IMR-90 (cell line): ENCODE data around the gene C11orf21. TPM values are rescaled to one million over a fixed set of nuclear protein-coding genes. Genes with fewer than 3 reads are reported as not detected.

Experiments used
- ATAC-seq: fragments of 200-7000 bp; cut with Tn5 transposase; 2 replicates; pipeline ENCODE4 v1.9.1; 2020; ENCODE audit warnings: low read depth, mild to moderate bottlenecking, moderate library complexity
- BruUV-seq: library from RNA; stranded (reverse); fragments of 400-500 nt; replicated peaks from 2 replicates; lab custom pipeline; 2021; lab: Mats Ljungman, UMichigan
- CTCF ChIA-PET: fragments of 300-600 bp; formaldehyde crosslinking; extraction: SDS; loops from one replicate; lab custom pipeline; 2021; ENCODE audit warnings: antibody characterized with exemption; lab: Yijun Ruan, JAX
- POLR2A ChIA-PET: fragments of 300-600 bp; sonication (Branson Sonifier 250); formaldehyde crosslinking; loops from one replicate; lab custom pipeline; 2022; ENCODE audit warnings: antibody characterized with exemption; ENCODE audit not compliant: unreplicated experiment; lab: Charles Lee
- DNase-seq: peaks from one replicate; pipeline ENCODE4 v3.0.0; 2013
- H2AFZ ChIP-seq: replicated peaks from 2 replicates; pipeline ENCODE3; 2013; ENCODE audit warnings: low read length, mild to moderate bottlenecking; ENCODE audit not compliant: poor library complexity
- H2AK5ac ChIP-seq: 2 replicates; pipeline ENCODE4 v1.6.1; 2013; ENCODE audit warnings: low read depth, low read length, inconsistent platforms
- H2AK9ac ChIP-seq: replicated peaks from 2 replicates; pipeline ENCODE3; 2013; ENCODE audit warnings: mild to moderate bottlenecking, low read depth, low read length, moderate library complexity; ENCODE audit not compliant: poor library complexity
- H2BK120ac ChIP-seq: 2 replicates; pipeline ENCODE4 v1.6.1; 2013; ENCODE audit warnings: low read depth, low read length, inconsistent platforms
- H2BK15ac ChIP-seq: 3 replicates; pipeline ENCODE4 v1.6.1; 2013; ENCODE audit warnings: low read depth, low read length, inconsistent platforms
- H2BK20ac ChIP-seq: 2 replicates; pipeline ENCODE4 v1.6.1; 2013; ENCODE audit warnings: low read depth, mild to moderate bottlenecking, inconsistent platforms, low read length, moderate library complexity
- H2BK5ac ChIP-seq: 2 replicates; pipeline ENCODE4 v1.6.1; 2013; ENCODE audit warnings: mild to moderate bottlenecking, low read depth, low read length, inconsistent platforms; ENCODE audit not compliant: poor library complexity, severe bottlenecking
- H3K14ac ChIP-seq: replicated peaks from 2 replicates; pipeline ENCODE4 v1.6.1; 2013; ENCODE audit warnings: low read depth, low read length, inconsistent platforms
- H3K18ac ChIP-seq: 2 replicates; pipeline ENCODE4 v1.6.1; 2013; ENCODE audit warnings: low read depth, low read length, control low read depth
- H3K23ac ChIP-seq: 2 replicates; pipeline ENCODE4 v1.6.1; 2013; ENCODE audit warnings: low read depth, low read length, inconsistent platforms
- H3K27ac ChIP-seq: 2 replicates; pipeline ENCODE4 v1.5.1; 2013; ENCODE audit warnings: mild to moderate bottlenecking, control low read depth, low read length; ENCODE audit not compliant: insufficient read depth
- H3K27me3 ChIP-seq: 2 replicates; pipeline ENCODE4 v1.6.1; 2013; ENCODE audit warnings: low read length; ENCODE audit not compliant: control insufficient read depth, insufficient read depth
- H3K36me3 ChIP-seq: 2 replicates; pipeline ENCODE4 v1.6.1; 2013; ENCODE audit warnings: low read length, mixed read lengths; ENCODE audit not compliant: control insufficient read depth, insufficient read depth
- H3K4ac ChIP-seq: 2 replicates; pipeline ENCODE4 v1.6.1; 2013; ENCODE audit warnings: low read depth, low read length, inconsistent platforms
- H3K4me1 ChIP-seq: 2 replicates; pipeline ENCODE4 v1.6.1; 2013; ENCODE audit warnings: low read length, mixed read lengths; ENCODE audit not compliant: control insufficient read depth, insufficient read depth
- H3K4me2 ChIP-seq: 2 replicates; pipeline ENCODE4 v1.6.1; 2013; ENCODE audit warnings: low read depth, mild to moderate bottlenecking, control low read depth, low read length, moderate library complexity
- H3K4me3 ChIP-seq: 2 replicates; pipeline ENCODE4 v1.5.1; 2013; ENCODE audit warnings: low read depth, mild to moderate bottlenecking, control low read depth, low read length, moderate library complexity; ENCODE audit not compliant: insufficient read depth
- H3K56ac ChIP-seq: 2 replicates; pipeline ENCODE4 v1.6.1; 2013; ENCODE audit warnings: low read length, inconsistent platforms; ENCODE audit not compliant: insufficient read depth; ENCODE audit errors: extremely low read depth
- H3K79me1 ChIP-seq, 2 experiments: 2 replicates each; pipeline ENCODE4 v1.6.1; 2013; ENCODE audit warnings: low read length in 2 of 2, inconsistent platforms in 1 of 2, low read depth in 1 of 2
- H3K9ac ChIP-seq: 2 replicates; pipeline ENCODE4 v1.6.1; 2013; ENCODE audit warnings: low read depth, low read length, control low read depth
- H3K9me1 ChIP-seq: 2 replicates; pipeline ENCODE4 v1.6.1; 2013; ENCODE audit warnings: low read length, inconsistent platforms; ENCODE audit not compliant: insufficient read depth
- H3K9me3 ChIP-seq: 2 replicates; pipeline ENCODE4 v1.6.1; 2013; ENCODE audit warnings: low read length; ENCODE audit not compliant: control insufficient read depth, insufficient read depth
- H4K20me1 ChIP-seq: 2 replicates; pipeline ENCODE4 v1.6.1; 2013; ENCODE audit warnings: low read length, inconsistent platforms; ENCODE audit not compliant: insufficient read depth
- H4K5ac ChIP-seq: 2 replicates; pipeline ENCODE4 v1.6.1; 2013; ENCODE audit warnings: mild to moderate bottlenecking, low read depth, low read length, control low read depth
- H4K8ac ChIP-seq, 2 experiments: 2 replicates each; pipeline ENCODE4 v1.6.1; 2013; ENCODE audit warnings: low read depth in 2 of 2, low read length in 2 of 2, control low read depth in 1 of 2, inconsistent platforms in 1 of 2
- H4K91ac ChIP-seq: 2 replicates; pipeline ENCODE4 v1.6.1; 2013; ENCODE audit warnings: low read depth, low read length, inconsistent platforms; ENCODE audit not compliant: insufficient read depth
- BHLHE40 ChIP-seq: fragments of 150-350 bp; IDR thresholded peaks from 2 replicates; pipeline ENCODE4 v1.6.1; 2016; ENCODE audit warnings: mild to moderate bottlenecking, low read depth, low read length
- CEBPB ChIP-seq: IDR thresholded peaks from 2 replicates; pipeline ENCODE4 v1.6.1; 2012; ENCODE audit warnings: low read depth, low read length, improper control_type of control experiment
- CHD1 ChIP-seq: IDR thresholded peaks from 2 replicates; pipeline ENCODE4 v1.6.1; 2012; ENCODE audit warnings: low read depth, low read length, improper control_type of control experiment
- FOS ChIP-seq: fragments of 150-350 bp; IDR thresholded peaks from 2 replicates; pipeline ENCODE4 v1.6.1; 2016; ENCODE audit warnings: low read depth, low read length
- MAFK ChIP-seq: IDR thresholded peaks from 2 replicates; pipeline ENCODE4 v1.6.1; 2012; ENCODE audit warnings: low read depth, low read length, improper control_type of control experiment
- MAZ ChIP-seq: IDR thresholded peaks from 2 replicates; pipeline ENCODE4 v1.6.1; 2012; ENCODE audit warnings: low read depth, mild to moderate bottlenecking, low read length, improper control_type of control experiment, moderate library complexity, borderline replicate concordance
- MXI1 ChIP-seq: IDR thresholded peaks from 2 replicates; pipeline ENCODE4 v1.6.1; 2012; ENCODE audit warnings: low read depth, mild to moderate bottlenecking, low read length, moderate library complexity, borderline replicate concordance
- POLR2A ChIP-seq: IDR thresholded peaks from 2 replicates; pipeline ENCODE4 v1.6.1; 2012; ENCODE audit warnings: mild to moderate bottlenecking, low read depth, low read length
- RAD21 ChIP-seq: IDR thresholded peaks from 2 replicates; pipeline ENCODE4 v1.6.1; 2012; ENCODE audit warnings: low read length, improper control_type of control experiment
- RCOR1 ChIP-seq: IDR thresholded peaks from 2 replicates; pipeline ENCODE4 v1.6.1; 2012; ENCODE audit warnings: mild to moderate bottlenecking, low read length, improper control_type of control experiment; ENCODE audit not compliant: insufficient replicate concordance
- SMC3 ChIP-seq: fragments of 150-350 bp; IDR thresholded peaks from 2 replicates; pipeline ENCODE4 v1.6.1; 2016; ENCODE audit warnings: low read depth, mild to moderate bottlenecking, antibody characterized with exemption, low read length, moderate library complexity
- WGBS, 2 experiments: methylation state at CpG; one replicate each; pipeline versions ENCODE4 v1.1.5 to v1.1.7; 2013; ENCODE audit warnings: missing lambda C conversion rate in 2 of 2; ENCODE audit not compliant: insufficient read length in 1 of 2; ENCODE audit errors: extremely low coverage in 2 of 2; 5-methylcytosine and 5-hydroxymethylcytosine counted together
- dilution Hi-C: fragments of 300-500 bp; cut with HindIII; formaldehyde crosslinking; loops from one replicate; pipeline ENCODE4 v1.14.3; 2018; ENCODE audit warnings: low sequenced_read_pairs; ENCODE audit not compliant: unreplicated experiment
- in situ Hi-C: fragments of 300-500 bp; cut with MboI; formaldehyde crosslinking; loops from 3 replicates; pipeline ENCODE4 v1.14.3; 2019; ENCODE audit warnings: low sequenced_read_pairs, inconsistent platforms, mixed read lengths
- intact Hi-C: fragments of 100-400 bp; cut with micrococcal nuclease; formaldehyde crosslinking; loops from 2 replicates; pipeline ENCODE4 v1.10.0; 2022
- polyA plus RNA-seq, 3 experiments: library from polyadenylated mRNA; depleted of rRNA; stranded (reverse); fragments of >200 nt; gene quantifications; 2 replicates each; pipeline ENCODE4 v1.2.3, GENCODE V29; 2012; ENCODE audit warnings: low replicate concordance in 1 of 3
- total RNA-seq: library from RNA; depleted of rRNA; stranded (reverse); fragments of >200 nt; gene quantifications from 2 replicates; pipeline ENCODE4 v1.2.3, GENCODE V29; 2012
- TF ChIP-seq, protein P1 (sequence below): fragments of 150-350 bp; IDR thresholded peaks from 2 replicates; pipeline ENCODE4 v1.6.1; 2017; ENCODE audit warnings: mild to moderate bottlenecking, antibody characterized with exemption, low read length, low read depth

Gene C11orf21
- total and polyA plus RNA-seq, 2 of the 4 experiments (the other 2 are of a cell fraction), result not detected

DNA sequence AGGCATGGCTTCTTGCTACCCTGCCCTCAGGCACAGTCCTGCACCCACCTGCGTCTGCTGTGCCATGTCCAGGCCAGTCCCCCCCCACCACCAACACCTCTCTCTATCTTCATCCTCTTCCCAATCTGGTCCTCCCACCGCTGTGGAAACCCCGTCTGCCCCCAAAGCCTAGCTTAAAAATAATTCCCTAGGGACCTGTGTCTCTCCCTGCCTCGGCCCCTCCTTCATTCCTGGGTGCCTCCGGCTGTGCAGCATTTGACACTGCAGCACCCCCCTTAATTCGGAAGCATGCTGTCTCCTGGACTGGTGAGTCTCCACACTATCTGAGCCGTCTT lies 28.8 kb downstream of the C11orf21 start:
- Histone ChIP-seq H3K4me3 (no peak overlapping the region), H3K23ac (no peak overlapping the region), H3K36me3 (no peaks in the 10 kb centered on the region), H3K14ac (no peak overlapping the region), H2BK15ac (no peak overlapping the region), H2BK120ac (no peak overlapping the region), H4K20me1 (no peaks in the 10 kb centered on the region), H3K4ac (no peak overlapping the region), H3K27ac (no peak overlapping the region), H3K9me1 (no peaks in the 10 kb centered on the region), H2BK20ac (no peak overlapping the region), H3K56ac (no peak overlapping the region), H4K8ac (no peak overlapping the region), H3K27me3 (peaks cover 86% of the 10 kb centered on the region), H4K5ac (no peak overlapping the region), H2BK5ac (no peak overlapping the region), H4K91ac (no peak overlapping the region), H3K9me3 (no peaks in the 10 kb centered on the region), H2AFZ (no peak overlapping the region), H3K4me1 (no peaks in the 10 kb centered on the region), H2AK9ac (no peak overlapping the region), H3K9ac (no peak overlapping the region), H3K4me2 (no peak overlapping the region), H2AK5ac (no peak overlapping the region), H3K79me1 (no peaks in the 10 kb centered on the region), H3K18ac (no peak overlapping the region)
- no peak for ATAC-seq
- intact Hi-C loops (no loop called here), in situ Hi-C loops (no loop called here), dilution Hi-C loops (no loop called here)
- no TSS peak for BruUV-seq
- WGBS, 2 experiments, result 70% methylated on average over 4 of the region's 7 CpGs; no CpG with 5 or more reads in 1 of the 2 experiments
- POLR2A ChIA-PET, result no interaction called here
- DNase-seq, result no peak
- CTCF ChIA-PET, result no interaction called here
- TF ChIP-seq CEBPB, result no peak
- no peak for TF ChIP-seq FOS
- TF ChIP-seq RCOR1, result no peak
- TF ChIP-seq CHD1, result no peak
- no peak for TF ChIP-seq MAFK
- TF ChIP-seq SMC3, result no peak
- TF ChIP-seq MXI1, result no peak
- TF ChIP-seq, protein P1, sequence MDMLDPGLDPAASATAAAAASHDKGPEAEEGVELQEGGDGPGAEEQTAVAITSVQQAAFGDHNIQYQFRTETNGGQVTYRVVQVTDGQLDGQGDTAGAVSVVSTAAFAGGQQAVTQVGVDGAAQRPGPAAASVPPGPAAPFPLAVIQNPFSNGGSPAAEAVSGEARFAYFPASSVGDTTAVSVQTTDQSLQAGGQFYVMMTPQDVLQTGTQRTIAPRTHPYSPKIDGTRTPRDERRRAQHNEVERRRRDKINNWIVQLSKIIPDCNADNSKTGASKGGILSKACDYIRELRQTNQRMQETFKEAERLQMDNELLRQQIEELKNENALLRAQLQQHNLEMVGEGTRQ, result no peak
- TF ChIP-seq POLR2A, result no peak
- TF ChIP-seq RAD21, result no peak
- no peak for TF ChIP-seq BHLHE40
- no peak for TF ChIP-seq MAZ
